Trophoblast cell (in vitro differentiated cells and primary cell): ENCODE results near the gene AGPAT1. TPM values are rescaled to one million over a fixed set of nuclear protein-coding genes. Genes with fewer than 3 reads are reported as not detected.

Experiments
- DNase-seq, 2 donors: peaks; one replicate each; pipeline ENCODE4 v3.0.0-alpha.2; 2016
- H2AFZ ChIP-seq: 2 replicates; pipeline ENCODE4 v1.6.1; 2013; ENCODE audit warnings: low read length, moderate library complexity, mild to moderate bottlenecking; ENCODE audit not compliant: insufficient read depth, poor library complexity
- H2AK5ac ChIP-seq: 2 replicates; pipeline ENCODE4 v1.6.1; 2013; ENCODE audit warnings: mild to moderate bottlenecking, low read length
- H2BK120ac ChIP-seq: 2 replicates; pipeline ENCODE4 v1.6.1; 2013; ENCODE audit warnings: low read length, mild to moderate bottlenecking, moderate library complexity; ENCODE audit not compliant: insufficient read depth, poor library complexity
- H2BK12ac ChIP-seq: 2 replicates; pipeline ENCODE4 v1.6.1; 2013; ENCODE audit warnings: mild to moderate bottlenecking, low read length, moderate library complexity
- H2BK5ac ChIP-seq: 2 replicates; pipeline ENCODE4 v1.6.1; 2013; ENCODE audit warnings: low read length, low read depth, moderate library complexity, mild to moderate bottlenecking; ENCODE audit not compliant: poor library complexity
- H3K14ac ChIP-seq: 2 replicates; pipeline ENCODE4 v1.6.1; 2013; ENCODE audit warnings: mild to moderate bottlenecking, low read length
- H3K18ac ChIP-seq: 2 replicates; pipeline ENCODE4 v1.6.1; 2013; ENCODE audit warnings: mild to moderate bottlenecking, low read length
- H3K23ac ChIP-seq: 2 replicates; pipeline ENCODE4 v1.6.1; 2013; ENCODE audit warnings: low read length
- H3K27ac ChIP-seq: 2 replicates; pipeline ENCODE4 v1.5.1; 2013; ENCODE audit warnings: low read depth, mild to moderate bottlenecking, inconsistent platforms, low read length, moderate library complexity
- H3K27me3 ChIP-seq: 2 replicates; pipeline ENCODE4 v1.6.1; 2013; ENCODE audit warnings: inconsistent platforms, mild to moderate bottlenecking, low read length, moderate library complexity; ENCODE audit not compliant: insufficient read depth
- H3K36me3 ChIP-seq, 2 experiments: 1 replicate in 1 of 2; 2 replicates in 1 of 2; pipeline ENCODE4 v1.6.1; 2013; ENCODE audit warnings: low read length in 2 of 2, mild to moderate bottlenecking in 2 of 2, moderate library complexity in 1 of 2; ENCODE audit not compliant: insufficient read depth in 2 of 2, control insufficient read depth in 1 of 2
- H3K4ac ChIP-seq: 2 replicates; pipeline ENCODE4 v1.6.1; 2013; ENCODE audit warnings: low read depth, mild to moderate bottlenecking, low read length, moderate library complexity
- H3K4me1 ChIP-seq, 2 experiments: 1 replicate in 1 of 2; 2 replicates in 1 of 2; pipeline ENCODE4 v1.6.1; 2013; ENCODE audit warnings: low read length in 2 of 2, mild to moderate bottlenecking in 2 of 2, moderate library complexity in 1 of 2; ENCODE audit not compliant: insufficient read depth in 2 of 2, control insufficient read depth in 1 of 2
- H3K4me2 ChIP-seq: 2 replicates; pipeline ENCODE4 v1.6.1; 2013; ENCODE audit warnings: inconsistent platforms, mild to moderate bottlenecking, low read length, moderate library complexity
- H3K4me3 ChIP-seq: 2 replicates; pipeline ENCODE4 v1.5.1; 2013; ENCODE audit warnings: mild to moderate bottlenecking, low read depth, low read length, inconsistent platforms
- H3K79me1 ChIP-seq: one replicate; pipeline ENCODE4 v1.6.1; 2013; ENCODE audit warnings: low read length
- H3K79me2 ChIP-seq: 2 replicates; pipeline ENCODE4 v1.6.1; 2013; ENCODE audit warnings: low read length, mild to moderate bottlenecking; ENCODE audit not compliant: control insufficient read depth, insufficient read depth, poor library complexity
- H3K9ac ChIP-seq: 2 replicates; pipeline ENCODE4 v1.6.1; 2013; ENCODE audit warnings: mild to moderate bottlenecking, low read length
- H3K9me3 ChIP-seq: 2 replicates; pipeline ENCODE4 v1.6.1; 2013; ENCODE audit warnings: low read depth, mild to moderate bottlenecking, control low read depth, inconsistent platforms, low read length; ENCODE audit not compliant: insufficient read depth
- H4K12ac ChIP-seq: 2 replicates; pipeline ENCODE4 v1.6.1; 2013; ENCODE audit warnings: low read depth, mild to moderate bottlenecking, low read length, moderate library complexity
- H4K8ac ChIP-seq: 2 replicates; pipeline ENCODE4 v1.6.1; 2013; ENCODE audit warnings: low read depth, mild to moderate bottlenecking, low read length, moderate library complexity
- H4K91ac ChIP-seq: one replicate; pipeline ENCODE4 v1.6.1; 2013; ENCODE audit warnings: low read depth, mild to moderate bottlenecking, low read length, moderate library complexity
- WGBS: extraction: QIAGEN DNeasy Blood & Tissue Kit; methylation state at CpG from one replicate; pipeline ENCODE4 v1.1.7; 2013; ENCODE audit warnings: missing lambda C conversion rate; ENCODE audit not compliant: insufficient read length, insufficient coverage; ENCODE audit errors: extremely low coverage; 5-methylcytosine and 5-hydroxymethylcytosine counted together
- polyA plus RNA-seq: library from polyadenylated mRNA; stranded (reverse); fragments of 200-250 nt; gene quantifications from 2 replicates; pipeline ENCODE4 v1.2.3, GENCODE V29; 2013

AGPAT1 gene, protein sequence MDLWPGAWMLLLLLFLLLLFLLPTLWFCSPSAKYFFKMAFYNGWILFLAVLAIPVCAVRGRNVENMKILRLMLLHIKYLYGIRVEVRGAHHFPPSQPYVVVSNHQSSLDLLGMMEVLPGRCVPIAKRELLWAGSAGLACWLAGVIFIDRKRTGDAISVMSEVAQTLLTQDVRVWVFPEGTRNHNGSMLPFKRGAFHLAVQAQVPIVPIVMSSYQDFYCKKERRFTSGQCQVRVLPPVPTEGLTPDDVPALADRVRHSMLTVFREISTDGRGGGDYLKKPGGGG
- polyA plus RNA-seq: 67.1 and 67.2 TPM in 2 replicates

DNA sequence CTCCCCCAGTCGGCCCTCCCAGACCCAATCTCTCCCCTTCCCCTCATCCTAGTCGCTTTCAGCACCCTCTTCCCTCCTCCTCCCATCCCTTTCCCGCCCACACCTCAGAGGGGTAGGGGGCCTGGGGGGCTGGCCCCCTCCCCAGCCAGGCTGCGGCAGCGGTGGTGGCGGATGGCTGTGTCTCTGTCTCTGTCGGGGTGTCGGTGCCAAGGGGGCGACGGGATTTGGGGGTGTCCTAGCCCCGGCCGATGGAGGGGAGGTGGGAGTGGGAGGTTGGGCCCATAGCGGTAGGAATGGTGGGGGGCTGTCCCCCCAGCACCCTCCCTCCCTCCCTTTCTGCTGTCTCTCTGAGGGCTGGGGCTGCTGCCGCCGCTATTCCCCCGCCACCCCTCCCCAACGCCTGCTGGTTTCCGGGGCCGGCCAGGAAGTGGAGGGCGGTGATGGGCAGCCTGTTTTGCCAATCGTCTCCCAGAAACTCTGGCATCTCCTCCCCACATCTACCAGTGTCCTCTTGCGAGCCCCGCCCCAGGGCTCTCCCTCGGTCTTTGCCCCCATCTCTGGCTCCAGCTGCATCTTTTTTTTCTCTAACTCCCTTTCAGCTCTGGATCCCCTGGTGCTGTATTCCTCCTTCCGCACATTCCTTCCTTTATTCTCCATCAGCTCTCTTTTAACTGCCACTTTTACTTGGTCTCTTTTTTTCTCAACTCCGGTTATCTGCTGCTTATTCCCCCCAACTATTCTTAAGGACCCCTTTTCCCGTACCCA lies at the start of gene AGPAT1:
AGPAT1 (minus strand) TSS at position 374 of the 765 bp plus-strand sequence. CDS start 4,588 bp downstream, outside the sequence.
- WGBS: no CpG with 5 or more reads among the region's 27 CpGs
- H3K79me2 ChIP-seq: peaks cover 10% of the 10 kb centered on the region
- peak within 1 kb of the TSS; percentile 96 for H3K14ac ChIP-seq
- H3K23ac ChIP-seq: no peak within 1 kb of the TSS
- peaks cover 9 to 14% of the 10 kb centered on the region in 2 experiments for H3K36me3 ChIP-seq
- peak within 1 kb of the TSS; percentile 97 for H2AK5ac ChIP-seq
- H4K12ac ChIP-seq: peak within 1 kb of the TSS; percentile 97
- peaks cover 14% of the 10 kb centered on the region for H3K79me1 ChIP-seq
- H3K4me2 ChIP-seq: peak within 1 kb of the TSS; percentile 79
- H2BK5ac ChIP-seq: peak within 1 kb of the TSS; percentile 55
- peak within 1 kb of the TSS; percentile 55 for H2BK12ac ChIP-seq
- H3K4me3 ChIP-seq: peak within 1 kb of the TSS; percentile 88
- H3K4me1 ChIP-seq: peaks cover 13 to 32% of the 10 kb centered on the region in 2 experiments
- peak within 1 kb of the TSS; percentile 91 for H3K27ac ChIP-seq
- H4K91ac ChIP-seq: peak within 1 kb of the TSS; percentile 94
- H3K27me3 ChIP-seq: no peaks in the 10 kb centered on the region
- H4K8ac ChIP-seq: peak within 1 kb of the TSS; percentile 93
- H3K4ac ChIP-seq: peak within 1 kb of the TSS; percentile 92
- no peaks in the 10 kb centered on the region for H3K9me3 ChIP-seq
- peak within 1 kb of the TSS; percentile 87 for H2BK120ac ChIP-seq
- H3K9ac ChIP-seq: peak within 1 kb of the TSS; percentile 95
- H3K18ac ChIP-seq: peak within 1 kb of the TSS; percentile 96
- peak within 1 kb of the TSS; percentile 97 for H2AFZ ChIP-seq
- DNase-seq: peak; percentile 95 to 97

DNA sequence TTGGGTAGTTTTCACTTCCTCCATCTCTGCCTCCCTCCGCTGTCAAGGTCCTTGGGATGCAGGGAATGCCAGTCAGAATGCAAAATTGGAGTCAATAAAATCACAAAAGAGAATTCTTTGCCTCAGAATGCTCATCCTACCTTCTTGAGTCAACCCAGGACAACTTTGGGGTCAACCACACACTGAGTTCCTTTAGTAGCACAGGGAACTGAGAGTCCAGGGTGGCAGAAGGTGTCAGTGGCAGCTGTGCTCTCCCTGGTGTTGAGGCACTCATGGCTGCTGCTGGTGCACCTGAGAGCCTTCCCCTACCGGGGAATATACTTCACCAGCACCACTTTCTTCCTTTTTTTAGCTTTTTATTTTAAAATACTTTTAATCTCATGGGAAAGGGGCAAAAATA lies 48.8 kb upstream of the AGPAT1 start:
- Histone ChIP-seq H2BK12ac (no peak overlapping the region), H3K4me2 (no peak overlapping the region), H3K9ac (no peak overlapping the region), H3K27ac (no peak overlapping the region), H3K4ac (no peak overlapping the region), H2BK5ac (no peak overlapping the region), H2AFZ (no peak overlapping the region), H4K8ac (no peak overlapping the region), H4K91ac (no peak overlapping the region), H3K27me3 (no peaks in the 10 kb centered on the region), H3K4me3 (no peak overlapping the region), H3K9me3 (peaks cover 2% of the 10 kb centered on the region), H3K14ac (no peak overlapping the region), H3K79me2 (no peaks in the 10 kb centered on the region), H3K36me3 (no peaks in the 10 kb centered on the region), H2BK120ac (no peak overlapping the region), H3K23ac (no peak overlapping the region), H3K79me1 (no peaks in the 10 kb centered on the region), H4K12ac (no peak overlapping the region), H2AK5ac (no peak overlapping the region), H3K4me1 (no peaks in the 10 kb centered on the region), H3K18ac (no peak overlapping the region)
- WGBS: no CpG with 5 or more reads among the region's 2 CpGs
- no peak for DNase-seq

DNA sequence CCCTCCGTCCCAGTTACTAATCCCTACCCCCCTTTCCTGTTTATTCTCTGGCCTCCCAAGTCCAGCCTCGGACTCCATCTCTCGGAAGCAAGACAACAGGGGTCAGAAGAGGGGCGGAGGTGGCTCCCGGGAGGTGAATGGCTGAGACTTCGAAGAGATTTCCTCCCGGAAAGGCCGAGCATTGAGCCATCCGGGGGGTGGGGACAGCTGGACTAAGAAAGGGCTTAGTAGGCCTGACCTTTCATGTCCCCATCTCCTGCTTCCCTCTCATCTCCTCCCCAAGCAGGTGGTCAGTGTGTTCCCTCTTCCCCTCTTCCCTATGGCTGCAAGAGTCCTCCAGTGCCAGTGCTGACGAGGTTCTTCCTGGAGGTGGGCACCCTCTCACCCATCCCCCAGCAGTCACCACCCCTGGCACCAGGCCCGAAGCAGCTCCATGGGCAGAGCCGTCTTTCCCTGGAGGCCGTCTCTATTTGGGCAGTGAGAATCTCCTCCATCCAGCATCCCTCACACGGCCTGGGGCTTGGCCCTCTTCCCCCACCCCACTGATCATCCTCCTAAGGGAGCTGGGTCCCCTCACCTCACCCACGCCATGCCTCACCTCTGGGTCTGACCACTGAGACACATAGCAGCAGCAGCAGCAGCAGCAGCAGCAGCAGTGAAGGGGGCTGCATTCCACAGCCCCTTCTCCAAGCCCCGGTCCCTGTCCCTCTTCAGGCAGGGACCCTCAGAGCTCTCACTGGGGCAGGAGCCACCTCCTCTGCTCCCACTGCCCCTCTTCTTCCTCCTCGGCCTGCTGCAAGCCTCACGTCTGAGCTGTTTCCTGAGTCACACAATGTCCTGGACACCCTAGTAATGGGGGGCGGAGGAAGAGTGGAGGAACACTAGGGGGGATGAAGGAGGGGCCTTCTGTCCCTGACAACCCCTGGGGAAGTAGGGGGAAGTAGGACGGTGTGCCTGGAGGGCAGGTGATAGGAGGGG lies 47.7 kb upstream of the AGPAT1 start, which contains the start of gene NOTCH4:
NOTCH4 (minus strand) TSS at position 810 of the 978 bp plus-strand sequence; CDS start at position 671, 139 bp downstream.
- Histone ChIP-seq H4K12ac (no peak within 1 kb of the TSS), H3K14ac (no peak within 1 kb of the TSS), H2AK5ac (no peak within 1 kb of the TSS), H3K79me2 (no peaks in the 10 kb centered on the region), H3K23ac (no peak within 1 kb of the TSS), H3K4me2 (no peak within 1 kb of the TSS), H3K4me3 (no peak within 1 kb of the TSS), H4K91ac (no peak within 1 kb of the TSS), H2AFZ (no peak within 1 kb of the TSS), H2BK120ac (no peak within 1 kb of the TSS), H3K36me3 (no peaks in the 10 kb centered on the region), H2BK12ac (no peak within 1 kb of the TSS), H3K9me3 (peaks cover 2% of the 10 kb centered on the region), H3K18ac (no peak within 1 kb of the TSS), H3K9ac (no peak within 1 kb of the TSS), H3K27me3 (no peaks in the 10 kb centered on the region), H3K4me1 (no peaks in the 10 kb centered on the region), H4K8ac (no peak within 1 kb of the TSS), H3K4ac (no peak within 1 kb of the TSS), H3K79me1 (no peaks in the 10 kb centered on the region), H2BK5ac (no peak within 1 kb of the TSS), H3K27ac (no peak within 1 kb of the TSS)
- DNase-seq: no peak
- no CpG with 5 or more reads among the region's 20 CpGs for WGBS
